Motor neuron (in vitro differentiated cells): Measurements from ENCODE around the gene DICER1. TPM values are rescaled to one million over a fixed set of nuclear protein-coding genes. Genes with fewer than 3 reads are reported as not detected.
A peak's percentile ranks its signal among the peaks of the same experiment; 100 is the strongest.
"Not testable (repeated sequence)": the region's sequence is repeated elsewhere in the genome, so short reads cannot be mapped to it uniquely, and the experiment has no call there.

Experiments used
- ATAC-seq, 8 experiments: fragments of 200-7000 bp; cut with Tn5 transposase; replicated peaks in 6 of 8; 2 replicates each; pipeline ENCODE4 v1.8.0; 2021; ENCODE audit warnings: mild to moderate bottlenecking in 8 of 8, moderate library complexity in 8 of 8
- H3K27ac ChIP-seq, 2 donors: fragments of 250-450 bp; sonication (Bioruptor Pico); 2 replicates each; pipeline ENCODE4 v1.9.0; 2021; ENCODE audit warnings: antibody characterized with exemption in 2 of 2, mild to moderate bottlenecking in 2 of 2, moderate library complexity in 1 of 2
- H3K4me1 ChIP-seq, 2 donors: fragments of 250-450 bp; sonication (Bioruptor Pico); replicated peaks in 1 of 2; 2 replicates each; pipeline ENCODE4 v1.6.1; 2021; ENCODE audit warnings: antibody characterized with exemption in 2 of 2, mild to moderate bottlenecking in 2 of 2, moderate library complexity in 1 of 2
- H3K4me3 ChIP-seq, 5 donors: fragments of 250-450 bp; sonication (Bioruptor Pico); 2 replicates each; pipeline ENCODE4 v1.9.0; 2021; ENCODE audit warnings: antibody characterized with exemption in 5 of 5, mild to moderate bottlenecking in 5 of 5, moderate library complexity in 4 of 5
- WGBS, 10 experiments: fragments of 450-650 bp; shearing (Covaris generic); methylation state at CpG; one replicate each; pipeline ENCODE4 v1.0.0; 2022; 5-methylcytosine and 5-hydroxymethylcytosine counted together
- in situ Hi-C, 9 experiments: fragments of 400-800 bp; cut with MboI; loops; one replicate each; pipeline ENCODE4 v1.15.0; 2021; ENCODE audit warnings: low sequenced_read_pairs in 9 of 9, low pct_unique_long_range_greater_than_20kb in 2 of 9; ENCODE audit not compliant: unreplicated experiment in 9 of 9
- total RNA-seq, 8 experiments: library from RNA; unstranded; fragments of 300-600 nt; gene quantifications; 2 replicates each; pipeline versions ENCODE4 v1.2.3 to v1.2.4, GENCODE V29; 2022

The DICER1 gene
- total RNA-seq, 8 experiments from 2014 or later: 20.6 to 70.1 (median 51.4) TPM

DNA sequence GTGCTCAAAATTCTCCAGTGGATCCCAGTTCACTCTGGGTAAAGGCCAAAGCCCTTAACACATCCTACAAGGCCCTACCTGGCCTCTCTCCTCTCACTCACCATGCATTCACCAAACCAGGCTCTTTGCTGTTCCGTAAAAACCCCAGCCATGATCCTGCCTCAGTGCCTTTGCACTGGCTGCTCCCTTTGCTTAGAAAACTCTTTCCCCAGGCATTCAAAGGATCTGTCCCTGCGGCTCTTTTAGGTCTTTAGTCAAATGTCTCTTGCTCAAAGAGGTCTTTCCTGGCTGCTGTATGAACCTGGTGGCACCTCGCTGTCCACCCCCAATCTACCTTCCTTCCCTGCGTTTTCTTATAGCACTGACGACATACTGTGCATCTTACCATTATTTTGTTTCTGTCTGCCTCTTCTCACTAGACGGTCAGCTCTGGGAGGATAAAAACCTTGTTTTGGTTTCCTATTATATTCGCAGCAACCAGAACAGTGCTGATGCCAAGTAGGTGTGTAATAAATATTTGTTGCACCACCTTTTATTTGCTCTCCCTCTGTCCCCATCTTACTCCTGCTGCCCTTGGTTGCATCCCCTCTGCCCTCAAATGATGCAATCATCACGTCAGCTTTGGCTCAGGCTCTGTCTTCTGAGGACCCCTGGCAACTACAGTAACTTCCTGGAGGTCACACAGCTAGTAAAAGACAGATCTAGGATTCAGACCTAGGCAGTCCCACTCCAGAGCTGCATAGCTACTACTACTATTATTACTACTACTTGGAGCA lies 23.8 kb upstream of the DICER1 start:
- in situ Hi-C loops: no loop called here
- peak in 3 of 8 experiments; percentile 20 to 61 (median 29) for ATAC-seq
- H3K4me3 ChIP-seq: no peak overlapping the region
- no peak overlapping the region for H3K27ac ChIP-seq
- H3K4me1 ChIP-seq: peaks cover 8 to 12% of the 10 kb centered on the region in 2 donors
- 20 to 94% (median 63%) methylated on average over 1 to 8 of the region's 8 CpGs; no CpG with 5 or more reads in 1 of the 10 experiments for WGBS, 10 experiments

- H3K4me3 ChIP-seq, H3K4me1 ChIP-seq, in situ Hi-C loops, ATAC-seq, H3K27ac ChIP-seq: not testable (repeated sequence)
- WGBS, 10 experiments: no CpG with 5 or more reads among the region's 3 CpGs
Observed at GRCh38 chr14:95175670-95176069, 18.3 kb upstream of the DICER1 start.

DNA sequence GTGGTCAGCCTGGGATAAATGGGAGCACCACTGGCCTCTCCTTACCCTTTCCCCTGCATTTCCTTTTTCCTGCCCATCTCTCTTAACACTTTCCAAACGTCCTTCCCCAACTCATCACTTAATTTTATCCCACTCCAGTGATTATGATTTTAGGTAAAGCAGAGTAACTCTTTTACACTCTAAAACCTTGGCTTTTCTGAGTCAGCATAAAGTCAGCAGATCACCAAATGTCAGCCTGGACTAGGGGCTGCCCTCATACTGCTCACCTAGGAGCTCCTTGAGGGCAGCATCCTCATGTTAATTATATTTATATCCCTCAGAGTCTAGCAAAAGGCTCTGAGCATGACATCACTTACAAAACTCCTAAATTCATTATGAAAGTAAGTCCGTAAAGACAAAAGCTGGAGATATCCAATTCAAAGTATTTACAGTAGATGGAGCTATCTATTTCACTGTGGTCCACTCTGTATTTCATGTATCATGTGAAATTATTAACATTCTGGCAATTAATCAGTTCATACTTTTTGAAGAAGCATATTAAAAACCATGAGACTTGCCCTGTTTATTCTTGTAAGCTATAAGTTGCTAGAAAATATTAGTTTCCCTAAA lies 17.0 kb upstream of the DICER1 start:
- Histone ChIP-seq H3K4me3 (no peak overlapping the region), H3K27ac (no peak overlapping the region), H3K4me1 (no peaks in the 10 kb centered on the region)
- in situ Hi-C loops: no loop called here
- peak in 2 of 8 experiments; percentile 48 to 65 for ATAC-seq
- WGBS, 10 experiments: 0 to 100% (median 38%) methylated on average over 1 to 2 of the region's 2 CpGs; no CpG with 5 or more reads in 2 of the 10 experiments

GRCh38 chr14:95173518-95173917 lies 16.2 kb upstream of the DICER1 start:
- in situ Hi-C loops: no loop called here
- Histone ChIP-seq H3K4me3 (no peak overlapping the region), H3K4me1 (no peaks in the 10 kb centered on the region), H3K27ac (no peak overlapping the region)
- ATAC-seq: no peak

DNA sequence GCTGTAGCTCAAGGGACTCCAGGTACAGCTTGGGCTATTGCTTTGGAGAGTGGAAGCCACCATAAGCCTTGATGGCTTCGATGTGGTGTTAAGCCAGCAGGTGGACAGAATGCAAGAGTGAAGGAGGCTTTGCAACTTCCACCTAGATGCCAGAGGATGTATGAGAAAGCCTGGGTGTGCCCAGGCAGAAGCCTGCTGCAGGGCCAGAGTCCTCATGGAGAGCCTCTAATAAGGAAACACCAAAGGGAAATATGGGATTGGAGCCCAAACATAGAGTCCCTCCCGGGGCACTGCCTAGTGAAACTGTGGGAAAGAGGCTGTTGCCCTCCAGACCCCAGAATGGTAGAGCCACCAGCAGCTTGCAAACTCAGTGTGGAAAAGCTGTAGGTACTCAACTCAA lies 9.8 kb upstream of the DICER1 start:
- whole genome bisulfite sequencing, 10 experiments: 100% methylated on average over 1 to 2 of the region's 2 CpGs; no CpG with 5 or more reads in 8 of the 10 experiments
- Histone ChIP-seq H3K4me1 (no peaks in the 10 kb centered on the region), H3K4me3 (no peak overlapping the region), H3K27ac (no peak overlapping the region)
- in situ Hi-C loops: no loop called here
- no peak for ATAC-seq

GRCh38 chr14:95165517-95165916 lies 8.2 kb upstream of the DICER1 start:
- in situ Hi-C loops: no loop called here
- H3K27ac ChIP-seq: no peak overlapping the region
- no peak overlapping the region for H3K4me3 ChIP-seq
- no peaks in the 10 kb centered on the region for H3K4me1 ChIP-seq
- WGBS, 10 experiments: 69 to 100% (median 94%) methylated on average over 1 to 3 of the region's 3 CpGs; no CpG with 5 or more reads in 1 of the 10 experiments
- ATAC-seq: no peak

DNA sequence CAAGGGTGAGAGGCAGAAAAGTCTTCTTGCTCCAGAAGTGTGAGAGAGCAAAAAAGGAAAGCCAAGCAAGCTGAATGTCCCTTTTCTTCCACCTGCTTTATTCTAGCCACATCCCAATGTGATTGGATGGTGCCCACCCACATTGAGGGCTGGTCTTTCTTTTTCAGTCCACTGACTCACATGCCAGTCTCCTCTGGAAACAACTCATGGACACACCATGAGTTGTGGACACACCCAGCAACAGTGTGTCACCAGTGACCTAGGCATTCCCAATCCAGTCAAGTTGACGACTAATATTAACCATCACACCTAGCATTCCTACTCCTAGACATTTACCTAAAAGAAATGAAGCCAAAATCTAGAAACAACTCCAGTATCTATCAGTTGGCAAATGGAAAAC lies 7.2 kb upstream of the DICER1 start:
- ATAC-seq: peak in 2 of 8 experiments; percentile 68 to 81
- Histone ChIP-seq H3K4me3 (no peak overlapping the region), H3K4me1 (no peaks in the 10 kb centered on the region), H3K27ac (no peak overlapping the region)
- in situ Hi-C loops: no loop called here
- WGBS, 10 experiments: 80 to 100% (median 100%) methylated on average over 1 of the region's 1 CpG; no CpG with 5 or more reads in 7 of the 10 experiments

GRCh38 chr14:95163666-95164065 lies 6.3 kb upstream of the DICER1 start:
- H3K27ac ChIP-seq: no peak overlapping the region
- peaks cover 0 to under 1% of the 10 kb centered on the region in 2 donors for H3K4me1 ChIP-seq
- no peak overlapping the region for H3K4me3 ChIP-seq
- ATAC-seq: peak in 2 of 8 experiments; percentile 41 to 84
- in situ Hi-C loops: no loop called here
- WGBS, 10 experiments: 66 to 100% (median 92%) methylated on average over 1 to 3 of the region's 3 CpGs; no CpG with 5 or more reads in 2 of the 10 experiments

GRCh38 chr14:95163132-95163531 lies 5.8 kb upstream of the DICER1 start:
- no peak overlapping the region for H3K27ac ChIP-seq
- no peak for ATAC-seq
- H3K4me3 ChIP-seq: no peak overlapping the region
- in situ Hi-C loops: no loop called here
- peaks cover 0 to 5% of the 10 kb centered on the region in 2 donors for H3K4me1 ChIP-seq
- 52 to 100% (median 85%) methylated on average over 1 to 2 of the region's 2 CpGs for WGBS, 10 experiments

DNA sequence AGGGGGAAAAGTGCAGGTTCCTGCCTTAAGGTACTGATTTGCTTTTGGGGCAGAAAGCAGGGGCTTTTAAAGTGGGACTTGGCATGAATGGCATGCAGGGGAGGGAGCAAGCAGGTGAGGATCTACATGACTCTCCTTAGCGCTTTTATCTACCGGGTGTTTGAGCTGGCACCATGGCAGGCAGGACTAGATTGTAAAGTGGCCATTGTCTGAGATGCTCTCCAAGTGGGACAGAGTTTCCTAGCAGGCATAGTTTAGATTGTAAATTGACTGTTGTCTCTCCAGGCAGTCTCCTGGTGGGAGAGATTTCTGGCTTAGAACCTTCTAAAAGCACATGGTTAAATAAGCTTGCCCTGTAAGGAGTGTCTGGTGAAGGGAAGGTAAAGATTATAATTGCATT lies 5.3 kb upstream of the DICER1 start:
- Histone ChIP-seq H3K4me1 (peaks cover 0 to 5% of the 10 kb centered on the region in 2 donors), H3K27ac (no peak overlapping the region), H3K4me3 (no peak overlapping the region)
- WGBS, 10 experiments: 40 to 100% (median 70%) methylated on average over 1 to 2 of the region's 2 CpGs; no CpG with 5 or more reads in 7 of the 10 experiments
- ATAC-seq: peak in 1 of 8 experiments; percentile 62
- in situ Hi-C loops: no loop called here

GRCh38 chr14:95157048-95157326 lies 342 bp downstream of the DICER1 start:
- no CpG with 5 or more reads among the region's 50 CpGs for WGBS, 10 experiments
- H3K4me3 ChIP-seq: peak overlapping the region; percentile 76 to 87 (median 78)
- peak in 7 of 8 experiments; percentile 41 to 59 (median 54) for ATAC-seq
- in situ Hi-C loops: no loop called here
- H3K27ac ChIP-seq: peak overlapping the region; percentile 96 to 98
- peaks cover 13 to 28% of the 10 kb centered on the region in 2 donors for H3K4me1 ChIP-seq

GRCh38 chr14:95156161-95157047 lies 925 bp downstream of the DICER1 start:
- peak overlapping the region; percentile 96 to 98 for H3K27ac ChIP-seq
- 0 to 8% (median 3%) methylated on average over 2 to 11 of the region's 48 CpGs for WGBS, 10 experiments
- ATAC-seq: peak; percentile 16 to 37 (median 30)
- H3K4me1 ChIP-seq: peaks cover 18 to 34% of the 10 kb centered on the region in 2 donors
- H3K4me3 ChIP-seq: peak overlapping the region; percentile 76 to 87 (median 78)
- in situ Hi-C loops: no loop called here

- H3K27ac ChIP-seq: no peak overlapping the region
Observed at GRCh38 chr14:95155045-95155444, 2.3 kb downstream of the DICER1 start.

More at GRCh38 chr14:95155045-95155444, 2.3 kb downstream of the DICER1 start:
- Histone ChIP-seq H3K4me1 (peaks cover 19 to 34% of the 10 kb centered on the region in 2 donors), H3K4me3 (peak overlapping the region in 4 of 5 donors; percentile 76 to 87 (median 78))
- ATAC-seq: no peak
- in situ Hi-C loops: no loop called here
- WGBS, 10 experiments: 86 to 100% (median 92%) methylated on average over 2 to 12 of the region's 12 CpGs
